NCI-H1694 (cell line): ENCODE measurements around the gene TATDN2.

Experiments used
- DNase-seq: peaks from one replicate; lab custom pipeline; 2025; lab: John Stamatoyannopoulos, UW

The TATDN2 gene

GRCh38 chr3:10317311-10317960 lies 69.2 kb downstream of the TATDN2 start:
- no peak for DNase-seq

GRCh38 chr3:10317961-10318350 lies 69.7 kb downstream of the TATDN2 start:
- DNase-seq = no peak

GRCh38 chr3:10319251-10319650 lies 71.0 kb downstream of the TATDN2 start:
- DNase-seq = no peak

- no peak for DNase-seq
Measured at GRCh38 chr3:10319804-10320203, 71.5 kb downstream of the TATDN2 start.

GRCh38 chr3:10320320-10320677 lies 72.0 kb downstream of the TATDN2 start:
- no peak for DNase-seq

- DNase-seq = no peak
Measured at GRCh38 chr3:10321630-10322351, 73.5 kb downstream of the TATDN2 start.

- DNase-seq = no peak
Measured at GRCh38 chr3:10322352-10322710, 74.1 kb downstream of the TATDN2 start.

- DNase-seq = no peak
Measured at GRCh38 chr3:10327592-10327991, 79.3 kb downstream of the TATDN2 start.

- DNase-seq = no peak
Measured at GRCh38 chr3:10328460-10329071, 80.3 kb downstream of the TATDN2 start.

- DNase-seq = no peak
Measured at GRCh38 chr3:10329495-10330015, 81.3 kb downstream of the TATDN2 start.

GRCh38 chr3:10330319-10330718 lies 82.1 kb downstream of the TATDN2 start:
- DNase-seq = no peak
